AG08395 (cell line): Measurements from ENCODE around the gene POU2F1.
"Not testable (repeated sequence)": the region's sequence is repeated elsewhere in the genome, so short reads cannot be mapped to it uniquely, and the experiment has no call there.

Experiments used
- DNase-seq: peaks from one replicate; pipeline ENCODE4 v3.0.0; 2012; ENCODE audit warnings: mixed read lengths, low spot score

Gene POU2F1

DNA sequence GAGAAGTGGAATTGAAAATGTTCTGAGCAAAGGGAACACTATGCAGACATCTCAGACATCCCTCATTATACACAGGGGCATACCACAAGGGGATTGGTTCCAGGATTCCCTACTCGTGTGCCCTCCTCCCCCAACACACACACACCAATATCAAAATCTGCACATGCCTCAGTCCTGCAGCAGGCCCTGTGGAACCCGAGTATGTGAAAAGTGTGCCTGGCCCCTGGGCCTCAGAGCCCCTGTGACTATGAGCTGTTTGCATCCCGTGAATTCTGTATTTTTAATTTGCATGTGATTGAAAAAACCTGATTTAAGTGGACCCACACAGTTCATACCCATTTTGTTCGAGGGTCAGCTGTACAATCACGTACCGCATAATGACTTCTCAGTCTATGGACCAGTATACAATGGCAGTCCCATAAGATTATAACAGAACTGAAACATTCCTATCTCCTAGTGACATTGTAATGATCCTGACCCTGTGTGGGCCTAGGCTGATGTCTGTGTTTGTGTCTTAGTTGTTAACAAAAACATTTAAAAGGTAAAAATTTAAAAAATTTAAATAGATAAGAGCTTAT is 11.3 kb downstream of the POU2F1 start:
- DNase-seq: no peak

DNA sequence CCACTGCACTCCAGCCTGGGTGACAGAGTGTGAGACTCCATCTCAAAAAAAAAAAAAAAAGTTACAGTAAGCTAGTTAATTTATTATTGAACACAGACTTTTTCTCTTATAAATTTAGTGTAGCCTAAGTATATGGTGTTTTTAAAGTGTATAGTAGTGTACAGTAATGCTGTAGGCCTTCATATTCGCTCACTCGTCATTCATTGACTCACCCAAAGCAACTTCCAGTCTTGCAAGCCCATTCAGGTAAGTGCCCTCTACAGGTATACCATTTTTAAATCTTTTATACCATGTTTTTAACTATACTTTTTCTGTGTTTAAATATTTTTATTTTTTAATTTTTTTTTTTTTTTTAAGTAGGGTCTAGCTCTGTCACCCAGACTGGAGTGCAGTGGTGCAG is 12.1 kb downstream of the POU2F1 start:
- no peak for DNase-seq

DNA sequence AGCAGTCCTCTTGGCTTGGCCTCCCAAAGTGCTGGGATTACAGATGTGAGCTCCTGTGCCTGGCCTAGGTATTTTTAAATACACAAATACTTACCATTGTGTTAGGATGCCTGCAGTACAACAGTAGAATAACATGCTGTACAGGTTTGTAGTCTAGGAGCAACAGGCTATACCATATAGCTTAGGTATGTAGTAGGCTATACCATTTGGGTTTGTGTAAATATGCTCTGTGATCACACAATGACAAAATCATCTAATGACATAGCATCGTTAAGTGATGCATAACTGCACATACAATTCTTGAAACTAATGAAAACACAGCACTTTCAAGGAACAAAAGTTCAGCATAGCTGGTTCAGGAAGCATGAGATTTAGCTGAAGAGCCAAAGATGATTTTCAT is 12.7 kb downstream of the POU2F1 start:
- DNase-seq: no peak

DNA sequence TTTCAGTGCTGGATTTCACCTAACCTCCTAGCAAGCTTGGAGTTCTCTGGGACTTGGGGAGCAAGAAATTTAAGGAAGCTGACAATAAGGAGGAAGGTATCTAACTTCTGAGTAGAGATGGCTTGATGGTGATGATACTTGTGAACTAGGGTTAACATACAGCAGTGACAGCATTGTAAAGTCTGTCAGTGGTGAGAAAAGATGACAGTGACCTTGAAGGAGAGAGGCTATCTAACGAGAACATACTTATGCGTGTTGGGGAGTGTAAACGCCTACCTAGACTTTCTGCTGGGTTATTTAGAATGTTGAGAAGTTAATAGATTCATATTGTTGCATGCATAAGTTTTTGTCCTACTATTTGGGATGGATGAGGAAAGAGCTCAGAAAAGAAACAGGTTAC is 16.3 kb downstream of the POU2F1 start:
- DNase-seq: no peak

DNA sequence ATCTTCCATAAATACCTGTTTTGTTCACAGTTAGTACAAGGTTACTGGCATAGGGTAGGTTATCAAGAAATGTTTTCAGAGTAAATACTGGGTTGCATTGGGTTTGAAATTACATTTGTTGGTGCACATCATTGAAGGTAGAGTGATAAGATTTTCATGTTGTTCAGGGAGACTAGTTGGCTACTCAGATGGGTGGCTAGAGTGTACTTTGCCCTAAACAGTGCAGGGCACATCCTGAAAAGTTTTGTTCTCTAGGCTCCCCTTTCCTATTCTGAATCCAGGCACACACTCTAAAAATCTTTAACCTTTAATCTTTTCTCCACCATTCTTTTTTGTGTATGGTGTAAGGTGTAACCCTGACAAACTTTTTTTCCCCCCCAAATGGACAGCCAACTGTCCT is 18.0 kb downstream of the POU2F1 start:
- no peak for DNase-seq

DNA sequence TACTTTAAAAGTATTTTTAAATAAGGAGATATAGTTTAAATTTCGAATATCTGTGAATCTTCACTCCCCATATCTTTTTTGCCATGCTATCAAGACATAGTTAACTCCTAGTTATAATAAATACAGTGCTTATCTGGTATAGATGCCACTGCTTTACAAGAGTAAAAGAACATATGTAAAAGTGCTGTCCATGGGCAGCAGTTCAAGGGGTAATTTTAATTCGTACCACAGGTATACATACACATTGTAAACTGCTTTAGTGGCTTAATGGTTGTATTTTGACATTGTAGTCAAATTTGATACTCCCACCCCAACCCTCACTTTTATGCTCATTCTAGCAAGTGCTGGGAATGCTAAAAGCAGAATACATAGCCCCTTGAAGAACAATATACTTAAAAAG is 18.6 kb downstream of the POU2F1 start:
- no peak for DNase-seq

DNA sequence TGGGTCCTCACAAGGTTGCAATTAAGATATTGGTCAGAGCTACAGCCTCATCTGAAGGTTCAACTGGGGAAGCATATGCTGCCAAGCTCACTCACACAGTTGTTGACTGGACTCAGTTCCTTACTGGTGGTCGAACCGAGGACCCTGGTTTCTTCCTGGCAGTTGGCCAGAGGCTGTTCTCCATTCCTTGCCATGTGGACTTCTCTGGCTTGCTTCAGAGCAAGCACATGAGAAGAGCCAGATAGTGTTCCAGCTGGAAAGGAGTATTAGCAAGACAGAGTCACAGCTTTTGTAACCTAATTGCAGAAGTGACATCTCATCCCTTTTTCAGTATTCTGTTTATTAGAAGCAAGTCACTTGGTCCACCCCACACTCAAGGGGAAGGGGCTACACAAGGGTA is 23.6 kb downstream of the POU2F1 start:
- no peak for DNase-seq

DNA sequence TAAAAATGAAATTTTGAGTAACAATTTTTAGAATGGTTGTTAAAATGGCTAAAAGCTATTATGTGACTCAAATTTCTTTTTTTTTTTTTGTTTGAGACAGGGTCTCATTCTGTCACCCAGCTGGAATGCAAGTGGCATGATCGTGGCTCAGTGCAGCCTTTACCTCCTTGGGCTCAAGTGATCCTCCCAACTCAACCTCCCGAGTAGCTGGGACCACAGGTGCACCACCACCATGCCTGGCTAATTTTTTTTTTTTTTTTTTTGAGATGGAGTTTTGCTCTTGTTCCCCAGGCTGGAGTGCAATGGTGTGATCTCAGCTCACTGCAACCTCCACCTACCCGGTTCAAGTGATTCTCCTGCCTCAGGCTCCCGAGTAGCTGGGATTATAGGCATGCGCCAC is 24.5 kb downstream of the POU2F1 start:
- not testable (repeated sequence) for DNase-seq

DNA sequence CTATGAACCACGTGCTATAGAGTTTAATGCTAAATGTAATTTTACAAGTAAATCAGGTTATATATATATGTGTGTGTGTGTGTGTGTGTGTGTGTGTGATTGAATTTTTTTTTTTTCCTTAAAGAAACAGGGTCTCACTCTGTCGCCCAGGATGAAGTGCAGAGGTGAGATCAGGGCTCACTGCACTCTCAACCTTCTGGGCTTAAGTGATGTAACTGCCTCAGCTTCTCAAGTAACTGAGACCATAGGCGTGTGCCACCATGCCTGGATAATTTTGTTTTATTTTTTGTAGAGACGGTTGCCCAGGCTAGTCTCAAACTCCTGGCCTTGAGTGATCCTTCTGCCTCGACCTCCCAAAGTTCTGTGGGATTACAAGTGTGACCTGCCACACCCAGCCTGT is 26.3 kb downstream of the POU2F1 start:
- DNase-seq: no peak

DNA sequence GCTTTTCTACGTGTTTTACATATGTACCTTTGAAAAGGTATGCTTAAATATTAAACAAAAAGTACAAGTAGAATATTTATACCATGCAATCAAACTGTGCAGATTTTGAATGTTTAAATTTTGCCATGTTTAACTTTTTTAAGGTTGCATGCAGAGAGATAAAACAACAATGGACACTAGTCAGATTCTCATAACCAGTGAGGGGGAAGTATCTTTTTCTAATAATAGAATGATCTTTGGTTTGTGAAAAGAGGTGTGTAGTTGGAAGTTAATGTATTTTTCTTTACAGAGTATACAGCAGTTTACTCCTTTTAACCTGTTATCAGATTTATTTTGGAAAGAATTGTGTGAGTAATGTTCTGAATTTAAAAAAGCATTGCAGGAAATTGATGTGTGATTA is 27.1 kb downstream of the POU2F1 start:
- no peak for DNase-seq

DNA sequence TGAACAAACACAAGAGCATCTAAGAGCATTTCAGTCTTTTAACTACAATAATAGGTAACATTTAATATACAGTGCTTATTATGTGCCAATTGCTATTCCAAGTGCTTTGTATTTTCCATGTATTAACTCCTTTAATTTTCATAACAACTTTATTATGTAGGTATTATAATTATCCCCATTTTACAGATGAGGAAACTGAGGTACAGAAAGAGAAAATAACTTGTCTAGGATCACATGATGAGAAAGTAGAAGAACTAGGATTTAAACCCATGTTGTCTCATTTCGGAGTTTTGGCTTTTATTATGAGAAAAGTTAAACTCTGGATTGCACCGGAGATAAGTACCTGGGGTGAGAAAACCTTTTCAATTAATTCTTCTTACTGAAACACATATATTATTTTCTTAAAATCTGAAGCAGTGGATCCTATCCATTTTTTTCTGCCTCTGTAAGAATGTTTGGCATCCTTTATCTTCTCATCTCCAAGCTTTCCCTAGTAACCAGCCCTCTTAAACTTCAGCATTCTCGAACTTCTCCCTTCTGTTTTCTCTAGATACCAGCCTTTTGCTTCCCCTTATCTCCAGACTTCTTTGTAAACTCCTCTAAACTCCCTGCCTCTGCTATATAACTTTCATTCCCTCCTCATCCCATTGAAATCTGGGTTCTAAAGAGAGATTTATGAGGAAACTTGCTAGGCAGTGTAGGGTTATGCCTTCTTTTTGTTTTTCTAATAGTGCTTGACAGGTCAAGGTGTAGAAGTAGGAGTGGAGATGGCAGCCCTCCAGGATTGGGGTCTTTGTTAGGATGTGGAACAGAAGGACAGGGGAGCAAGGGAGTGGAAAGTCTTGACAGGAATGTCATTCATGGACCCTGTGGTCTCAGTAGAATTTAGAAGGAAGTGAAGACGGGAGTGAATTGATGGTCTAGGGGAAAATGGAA is 28.3 kb downstream of the POU2F1 start:
- no peak for DNase-seq

DNA sequence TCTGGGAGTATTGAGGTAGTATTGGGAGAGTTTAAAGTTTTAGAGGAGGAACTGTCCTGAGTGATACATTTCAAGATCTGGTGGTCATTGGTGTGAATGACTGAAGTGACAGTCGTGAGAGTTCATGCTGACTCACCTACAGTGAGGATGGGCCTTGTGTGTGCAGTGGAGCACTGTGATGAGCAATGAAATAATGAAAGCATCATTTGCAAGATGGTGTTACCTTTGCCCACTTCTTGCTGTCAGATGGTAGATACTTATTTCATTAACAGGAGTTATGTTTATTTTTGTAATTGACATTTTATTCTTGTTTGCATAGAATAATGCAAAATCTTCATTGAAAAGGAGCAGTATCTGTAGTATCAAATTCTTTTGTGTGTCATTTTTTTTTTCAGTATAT is 29.0 kb downstream of the POU2F1 start:
- no peak for DNase-seq

DNA sequence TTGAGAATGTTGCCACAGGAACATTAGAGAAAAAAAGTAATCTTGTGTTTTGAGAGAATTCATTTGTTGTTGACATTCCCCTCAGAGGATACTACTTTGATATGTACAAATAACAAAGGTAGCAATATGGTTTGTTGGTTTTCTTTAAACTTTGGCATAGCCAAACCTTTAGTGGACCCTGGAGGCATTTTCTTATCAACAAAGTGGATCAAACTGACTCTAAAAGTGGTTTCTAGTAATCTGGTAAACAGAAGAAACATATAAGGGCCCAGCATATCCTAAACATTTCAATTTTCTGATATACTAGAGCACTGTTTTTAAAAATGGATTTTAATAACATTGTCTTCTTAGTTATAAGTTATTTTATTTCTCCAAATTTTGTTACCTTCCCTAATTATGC is 29.8 kb downstream of the POU2F1 start:
- no peak for DNase-seq

DNA sequence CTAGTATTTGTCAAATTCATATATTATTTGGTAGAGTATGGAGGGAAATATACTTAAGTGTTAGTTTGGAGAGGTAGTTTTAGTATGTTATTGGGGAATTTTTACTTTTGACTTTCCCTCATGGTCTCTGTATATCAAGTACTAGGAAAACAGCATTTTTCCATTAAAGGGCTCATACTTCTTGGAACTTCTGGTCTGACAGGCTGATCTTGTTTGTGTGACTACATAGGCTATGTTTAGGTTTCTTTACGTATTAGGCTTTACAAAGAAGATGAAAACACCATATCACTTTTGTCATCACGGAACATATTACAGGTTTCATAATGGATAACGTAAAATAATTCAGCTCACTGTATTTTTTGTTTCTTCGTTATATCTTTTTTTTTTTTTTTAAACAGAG is 30.8 kb downstream of the POU2F1 start:
- no peak for DNase-seq

DNA sequence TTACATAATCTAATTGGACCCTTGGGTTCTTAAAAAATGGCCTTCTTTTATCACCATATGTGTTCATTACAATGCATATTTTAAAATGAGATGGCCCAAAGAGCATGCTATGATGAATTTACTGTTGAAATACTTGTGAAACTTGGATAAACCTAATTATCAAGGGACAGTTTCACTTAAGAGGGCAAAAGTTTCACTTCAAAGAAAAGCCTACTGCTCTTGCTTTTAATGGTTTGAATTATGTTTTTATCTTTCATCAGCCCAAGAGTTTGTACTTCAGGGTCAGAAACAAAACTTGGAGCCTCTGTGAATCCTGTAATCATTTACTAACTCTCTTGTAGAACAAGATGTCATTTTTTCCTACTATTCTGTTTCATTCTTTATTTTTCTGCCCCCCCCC is 32.3 kb downstream of the POU2F1 start:
- no peak for DNase-seq

DNA sequence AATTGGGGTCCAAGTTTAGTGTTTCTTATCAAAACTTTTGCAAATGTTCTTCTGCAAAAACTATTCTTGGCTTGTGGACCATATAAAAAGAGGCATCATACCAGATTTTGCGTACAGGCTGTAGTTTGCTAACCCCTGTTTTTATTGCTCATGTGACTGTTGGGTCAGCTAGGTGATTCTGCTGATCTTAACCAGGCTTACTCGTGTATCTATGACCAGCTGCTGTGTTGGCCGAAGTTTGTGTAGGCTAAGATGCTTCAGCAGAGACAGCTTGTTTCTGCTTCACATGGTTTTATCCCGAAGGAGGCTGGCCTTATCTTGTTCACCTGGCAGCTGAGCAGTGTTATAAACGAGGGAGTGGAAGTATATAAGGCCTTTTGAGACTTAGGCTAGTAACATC is 38.2 kb downstream of the POU2F1 start:
- no peak for DNase-seq

DNA sequence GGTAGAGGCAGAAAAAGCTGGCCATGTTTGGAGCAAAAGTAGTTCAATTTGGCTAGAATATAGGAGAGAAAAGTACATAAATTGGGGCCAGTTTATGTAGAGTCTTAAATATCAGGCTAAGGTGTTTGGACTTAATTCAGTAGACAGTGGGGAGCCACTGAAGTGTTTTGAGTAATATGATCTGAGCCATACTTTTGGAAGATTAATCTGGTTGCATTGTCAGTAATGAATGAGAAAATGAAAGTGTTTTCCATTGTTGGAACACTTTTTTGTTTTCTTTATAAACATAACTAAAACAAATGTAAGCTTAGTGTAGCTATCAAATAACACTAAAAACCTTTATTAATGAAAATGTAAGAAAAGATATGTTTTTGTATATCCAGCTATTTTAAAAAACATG is 42.1 kb downstream of the POU2F1 start:
- DNase-seq: no peak

DNA sequence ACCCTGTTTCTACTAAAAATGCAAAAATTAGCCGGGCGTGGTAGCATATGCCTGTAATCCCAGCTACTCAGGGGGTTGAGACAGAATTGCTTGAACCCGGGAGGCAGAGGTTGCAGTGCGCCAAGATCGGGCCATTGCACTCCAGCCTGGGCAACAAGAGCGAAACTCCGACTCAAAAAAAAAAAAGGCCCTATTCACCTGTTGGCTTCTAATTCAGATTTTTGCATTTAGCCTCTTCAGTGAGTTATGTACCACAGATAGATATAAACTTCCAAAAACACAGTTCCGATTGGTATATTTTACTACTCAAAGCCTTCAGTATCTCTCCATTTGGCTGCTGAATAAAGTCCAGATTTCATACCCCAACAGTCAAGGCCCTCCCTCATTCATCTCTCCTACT is 42.7 kb downstream of the POU2F1 start:
- DNase-seq: no peak

DNA sequence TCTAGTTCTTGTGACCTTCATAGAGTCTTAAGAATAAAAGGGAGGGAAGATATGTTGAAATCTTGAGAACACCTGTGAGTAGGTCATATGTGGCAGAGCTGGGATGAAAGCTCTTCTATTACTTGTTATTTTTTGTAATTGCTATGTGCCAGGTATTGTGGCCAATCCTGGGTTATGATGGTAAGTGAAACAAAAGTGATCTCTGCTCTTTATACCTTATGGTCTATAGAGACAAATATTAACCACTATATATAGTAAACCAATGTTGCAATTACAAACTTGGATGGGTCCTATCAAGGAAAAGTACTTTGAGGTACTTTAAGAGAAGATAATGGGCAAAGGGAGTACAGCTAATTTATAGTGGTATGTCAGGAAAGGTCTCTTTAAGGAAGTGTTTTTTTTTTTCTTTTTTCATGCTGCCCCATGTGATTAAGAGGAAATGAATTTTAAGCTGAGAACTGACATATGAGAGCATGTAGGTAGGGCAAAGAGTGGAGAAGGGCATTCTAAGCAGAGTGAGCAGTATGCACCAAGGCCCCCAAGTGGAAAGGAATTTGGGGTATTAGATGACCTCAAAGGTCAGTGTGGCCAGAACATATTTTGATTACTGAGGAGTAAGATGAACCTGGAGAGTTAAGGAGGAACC is 43.3 kb downstream of the POU2F1 start:
- DNase-seq: no peak

DNA sequence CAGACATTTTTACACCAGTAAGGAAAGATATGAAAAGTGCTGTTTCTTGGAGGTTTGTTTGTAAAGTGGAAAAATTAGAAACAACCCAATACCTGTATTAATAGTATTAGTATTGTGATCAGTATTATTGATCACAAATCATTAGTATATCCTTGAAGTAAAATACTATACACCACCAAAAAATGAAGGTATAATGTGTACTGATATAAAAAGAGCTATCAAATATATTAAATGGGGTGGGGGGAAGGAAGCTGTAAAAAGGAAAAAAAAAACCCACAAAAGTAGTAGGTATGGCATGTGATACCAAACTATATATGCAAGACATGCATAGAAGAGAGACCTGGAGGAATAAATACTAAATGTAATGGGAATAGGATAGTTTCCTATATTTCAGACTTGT is 46.3 kb downstream of the POU2F1 start:
- DNase-seq: no peak

DNA sequence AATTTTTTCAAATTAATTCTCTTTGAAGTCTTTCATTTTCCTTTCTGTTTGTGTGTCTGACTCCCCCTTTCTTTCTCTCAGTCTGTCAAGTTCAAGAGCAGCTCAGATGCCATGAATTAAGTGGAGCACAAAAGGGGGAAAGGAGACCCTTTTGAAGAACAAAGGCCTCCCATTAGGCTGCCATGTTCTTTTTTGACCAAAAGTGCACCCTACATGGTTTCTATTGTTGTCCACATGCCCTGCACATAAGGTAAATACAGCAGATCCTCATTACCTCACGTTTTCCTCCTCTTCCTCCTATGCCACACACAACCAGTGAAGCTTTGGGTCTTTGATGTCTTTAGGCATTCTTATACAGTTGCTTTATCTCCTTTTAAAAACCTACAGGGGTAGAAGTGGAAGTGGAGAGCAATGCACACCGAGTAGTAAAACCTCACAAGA is 47.7 kb downstream of the POU2F1 start:
- DNase-seq: no peak

DNA sequence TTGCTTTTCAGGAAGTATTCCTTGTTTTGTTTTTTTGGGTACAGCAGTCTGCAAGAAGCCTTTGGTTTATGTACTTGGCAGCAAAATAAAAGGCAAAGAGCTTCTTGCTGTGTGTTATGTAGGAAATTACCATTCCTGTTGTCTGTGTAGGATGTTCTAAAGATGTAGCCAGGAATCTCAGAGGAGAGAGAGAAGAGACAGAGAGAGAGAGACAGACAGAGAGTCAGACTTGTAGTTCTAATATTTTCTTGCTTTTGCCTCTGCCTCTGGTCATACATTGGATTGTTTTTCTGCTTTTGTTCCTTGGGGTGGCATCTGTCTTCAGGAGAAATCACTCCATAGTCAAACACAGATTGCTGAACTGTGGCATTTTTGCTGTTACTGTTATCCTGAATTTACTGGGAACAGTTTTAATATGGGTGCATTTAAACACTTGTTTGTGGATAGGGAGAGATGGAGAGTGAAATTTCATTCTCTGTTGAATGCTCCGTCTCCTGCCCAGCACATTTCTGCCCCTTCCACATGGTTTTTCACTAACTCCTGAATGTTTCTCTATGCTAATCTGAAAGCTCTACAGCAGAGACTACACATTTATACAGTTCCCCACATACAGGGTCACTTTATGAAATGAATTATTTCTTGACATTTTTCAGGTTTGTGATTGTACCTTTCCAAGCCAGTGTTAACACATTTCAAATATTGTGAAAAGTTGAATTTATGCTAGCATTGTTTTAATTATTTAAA is 49.8 kb downstream of the POU2F1 start:
- no peak for DNase-seq
